ENCODE measurements around the gene LHX4. TPM values are rescaled to one million over a fixed set of nuclear protein-coding genes. Genes with fewer than 3 reads are reported as not detected.

Gene LHX4
- total RNA-seq, 1 donor from 2014 or later, result 0.36 TPM

DNA sequence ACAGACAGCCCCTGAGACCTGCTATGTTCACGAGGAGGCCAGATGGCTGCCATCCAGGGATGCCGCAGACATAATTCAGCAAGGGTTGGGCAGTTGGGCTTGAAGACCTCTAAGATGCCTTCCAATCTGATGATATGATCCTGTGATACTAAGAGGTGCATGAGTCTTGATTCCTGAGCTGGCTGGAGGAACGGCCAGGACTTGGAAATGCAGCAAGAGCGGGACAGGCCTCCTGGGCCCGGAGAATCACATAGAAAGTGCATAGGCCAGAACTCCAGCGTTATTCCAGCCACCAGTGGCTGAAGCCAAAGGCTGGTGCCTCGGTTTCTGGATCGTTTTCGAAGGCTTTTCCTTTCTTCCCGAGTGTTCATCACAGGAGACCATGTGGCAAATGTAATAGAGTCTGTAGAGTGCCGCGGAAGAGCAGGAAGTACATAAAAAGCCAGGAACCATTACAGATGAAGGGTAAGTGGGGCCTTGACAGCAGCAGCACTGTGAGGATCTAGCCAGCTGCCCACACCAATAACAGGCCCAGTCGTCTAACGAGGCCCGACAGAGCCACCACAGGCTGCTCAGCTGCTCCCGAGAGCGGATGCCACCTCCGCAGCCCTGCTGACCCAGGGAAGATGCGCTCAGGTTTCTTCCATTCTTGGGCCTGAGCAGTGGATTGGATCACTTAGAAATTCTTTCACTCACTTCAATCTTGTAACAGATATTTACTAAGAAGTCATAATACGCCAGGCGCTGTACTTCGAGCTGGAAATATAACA, 14.0 kb upstream of the LHX4 start:
- Mint-ChIP-seq H3K27me3 (ENCODE audit: low read depth, unreplicated experiment) (peaks cover 47% of the 10 kb centered on the region), H3K4me3 (ENCODE audit: unreplicated experiment) (no peak overlapping the region), H3K9me3 (ENCODE audit: unreplicated experiment) (peaks cover 2% of the 10 kb centered on the region), H3K27ac (ENCODE audit: unreplicated experiment) (no peak overlapping the region), H3K4me1 (ENCODE audit: low read depth, unreplicated experiment) (no peaks in the 10 kb centered on the region), H3K36me3 (ENCODE audit: low read depth, unreplicated experiment) (no peaks in the 10 kb centered on the region)
- H3K79me2 ChIP-seq (ENCODE audit: insufficient read depth, low read length), result no peaks in the 10 kb centered on the region
- no peaks in the 10 kb centered on the region for H3K9me3 ChIP-seq (ENCODE audit: insufficient read depth, low read depth, low read length)
- no peak overlapping the region for H3K9ac ChIP-seq (ENCODE audit: low read length)
- no peak overlapping the region for H3K4me3 ChIP-seq (ENCODE audit: insufficient read depth, low read depth, low read length)
- TF ChIP-seq, protein P1, sequence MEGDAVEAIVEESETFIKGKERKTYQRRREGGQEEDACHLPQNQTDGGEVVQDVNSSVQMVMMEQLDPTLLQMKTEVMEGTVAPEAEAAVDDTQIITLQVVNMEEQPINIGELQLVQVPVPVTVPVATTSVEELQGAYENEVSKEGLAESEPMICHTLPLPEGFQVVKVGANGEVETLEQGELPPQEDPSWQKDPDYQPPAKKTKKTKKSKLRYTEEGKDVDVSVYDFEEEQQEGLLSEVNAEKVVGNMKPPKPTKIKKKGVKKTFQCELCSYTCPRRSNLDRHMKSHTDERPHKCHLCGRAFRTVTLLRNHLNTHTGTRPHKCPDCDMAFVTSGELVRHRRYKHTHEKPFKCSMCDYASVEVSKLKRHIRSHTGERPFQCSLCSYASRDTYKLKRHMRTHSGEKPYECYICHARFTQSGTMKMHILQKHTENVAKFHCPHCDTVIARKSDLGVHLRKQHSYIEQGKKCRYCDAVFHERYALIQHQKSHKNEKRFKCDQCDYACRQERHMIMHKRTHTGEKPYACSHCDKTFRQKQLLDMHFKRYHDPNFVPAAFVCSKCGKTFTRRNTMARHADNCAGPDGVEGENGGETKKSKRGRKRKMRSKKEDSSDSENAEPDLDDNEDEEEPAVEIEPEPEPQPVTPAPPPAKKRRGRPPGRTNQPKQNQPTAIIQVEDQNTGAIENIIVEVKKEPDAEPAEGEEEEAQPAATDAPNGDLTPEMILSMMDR (IDR thresholded peaks at IDR 0.05; ENCODE audit: insufficient read depth, low read depth, low read length), result no peak
- no peak for TF ChIP-seq EZH2 (IDR thresholded peaks at IDR 0.05; ENCODE audit: insufficient read depth, low read length)
- DNase-seq (ENCODE audit: low read depth) (no peak), FAIRE-seq (no peak)
- no peaks in the 10 kb centered on the region for H4K20me1 ChIP-seq (ENCODE audit: insufficient read depth, low read length)
- no peak overlapping the region for H3K27ac ChIP-seq (ENCODE audit: low read depth, low read length)
- no peaks in the 10 kb centered on the region for H3K36me3 ChIP-seq (ENCODE audit: insufficient read depth, low read length)
- no peak overlapping the region for H3K4me2 ChIP-seq (ENCODE audit: low read length)
- H3K27me3 ChIP-seq (ENCODE audit: insufficient read depth, low read length), result no peaks in the 10 kb centered on the region
- no peaks in the 10 kb centered on the region for H3K4me1 ChIP-seq (ENCODE audit: insufficient read depth, low read length)
- H2AFZ ChIP-seq (ENCODE audit: low read depth, low read length), result no peak overlapping the region

DNA sequence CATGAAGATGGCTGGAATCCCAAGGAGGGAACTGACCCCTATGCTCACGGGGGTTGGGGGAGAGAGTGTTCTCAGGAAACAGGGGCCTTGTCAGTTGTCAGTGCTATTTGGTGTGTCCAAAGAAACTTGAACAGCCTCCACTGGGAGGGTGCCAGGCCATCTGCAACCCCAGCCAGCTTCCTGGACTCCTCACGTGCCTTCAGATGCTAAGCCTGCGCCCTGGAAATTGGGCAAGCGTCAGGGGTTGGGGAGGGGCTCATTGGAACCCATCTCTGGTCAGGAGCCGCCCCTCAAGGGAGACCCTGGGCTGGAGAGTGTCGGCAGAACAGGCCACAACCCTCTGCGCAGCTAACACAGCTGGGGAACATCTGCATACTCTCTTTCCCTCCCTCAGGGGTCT, 13.1 kb upstream of the LHX4 start:
- Histone ChIP-seq H3K27me3 (ENCODE audit: insufficient read depth, low read length) (peaks cover under 1% of the 10 kb centered on the region), H4K20me1 (ENCODE audit: insufficient read depth, low read length) (no peaks in the 10 kb centered on the region), H3K9ac (ENCODE audit: low read length) (no peak overlapping the region), H3K9me3 (ENCODE audit: insufficient read depth, low read depth, low read length) (no peaks in the 10 kb centered on the region), H3K79me2 (ENCODE audit: insufficient read depth, low read length) (no peaks in the 10 kb centered on the region), H3K4me2 (ENCODE audit: low read length) (no peak overlapping the region), H2AFZ (ENCODE audit: low read depth, low read length) (no peak overlapping the region), H3K36me3 (ENCODE audit: insufficient read depth, low read length) (no peaks in the 10 kb centered on the region), H3K4me3 (ENCODE audit: insufficient read depth, low read depth, low read length) (no peak overlapping the region), H3K27ac (ENCODE audit: low read depth, low read length) (no peak overlapping the region), H3K4me1 (ENCODE audit: insufficient read depth, low read length) (no peaks in the 10 kb centered on the region)
- H3K27me3 Mint-ChIP-seq (ENCODE audit: low read depth, unreplicated experiment), result peaks cover 52% of the 10 kb centered on the region
- DNase-seq (ENCODE audit: low read depth), result no peak
- H3K9me3 Mint-ChIP-seq (ENCODE audit: unreplicated experiment), result peaks cover 2% of the 10 kb centered on the region
- no peak for FAIRE-seq
- no peak overlapping the region for H3K27ac Mint-ChIP-seq (ENCODE audit: unreplicated experiment)
- no peak for TF ChIP-seq EZH2 (IDR thresholded peaks at IDR 0.05; ENCODE audit: insufficient read depth, low read length)
- TF ChIP-seq, protein P1 (IDR thresholded peaks at IDR 0.05; ENCODE audit: insufficient read depth, low read depth, low read length), result no peak
- no peaks in the 10 kb centered on the region for H3K4me1 Mint-ChIP-seq (ENCODE audit: low read depth, unreplicated experiment)
- H3K36me3 Mint-ChIP-seq (ENCODE audit: low read depth, unreplicated experiment), result no peaks in the 10 kb centered on the region
- no peak overlapping the region for H3K4me3 Mint-ChIP-seq (ENCODE audit: unreplicated experiment)

All from astrocyte (in vitro differentiated cells and primary cell).